SK-MEL-5 (cell line): ENCODE data around the gene NRDE2. TPM values are rescaled to one million over a fixed set of nuclear protein-coding genes. Genes with fewer than 3 reads are reported as not detected.
"Not testable (repeated sequence)": the region's sequence is repeated elsewhere in the genome, so short reads cannot be mapped to it uniquely, and the experiment has no call there.

Source experiments
- DNase-seq: peaks from one replicate; pipeline ENCODE4 v3.0.0-alpha.2; 2016; ENCODE audit warnings: low read depth, low spot score
- in situ Hi-C: cut with HindIII; loops from 2 replicates; pipeline ENCODE4 v1.10.0; 2016; ENCODE audit warnings: low sequenced_read_pairs, high pct_unique_total_duplicates, low pct_unique_long_range_greater_than_20kb
- total RNA-seq: library from RNA; depleted of rRNA; stranded (reverse); fragments of >200 nt; shearing (Covaris generic); gene quantifications from 2 replicates; pipeline ENCODE4 v1.2.3, GENCODE V29; 2014; rRNA removed

NRDE2 gene
- total RNA-seq, 1 experiment from 2014 or later, result 11.0 TPM

- DNase-seq, in situ Hi-C loops: not testable (repeated sequence)
These were observed 84.3 kb downstream of the NRDE2 start for GRCh38 chr14:90247441-90247840.

- in situ Hi-C loops, result no loop called here
- no peak for DNase-seq
These were observed 84.8 kb downstream of the NRDE2 start for GRCh38 chr14:90246936-90247335.

GRCh38 chr14:90242444-90242843, 89.3 kb downstream of the NRDE2 start:
- in situ Hi-C loops, result no loop called here
- no peak for DNase-seq

GRCh38 chr14:90239139-90239538, 92.6 kb downstream of the NRDE2 start:
- in situ Hi-C loops, result no loop called here
- DNase-seq, result no peak

- peak; percentile 57 for DNase-seq
- in situ Hi-C loops, result no loop called here
These were observed 96.4 kb downstream of the NRDE2 start for GRCh38 chr14:90235179-90235976.

GRCh38 chr14:90229942-90230341, 101.8 kb downstream of the NRDE2 start:
- DNase-seq, in situ Hi-C loops: not testable (repeated sequence)

- DNase-seq, result no peak
- in situ Hi-C loops, result no loop called here
These were observed 103.3 kb downstream of the NRDE2 start for GRCh38 chr14:90228478-90228877.

Other genes with a start within 250 kb of the NRDE2 start
- 175 and 177 TPM in 2 replicates for gene PSMC1, start 75.4 kb downstream of the NRDE2 start, total RNA-seq
- 271 and 303 TPM in 2 replicates for gene CALM1, start 65.1 kb upstream of the NRDE2 start, total RNA-seq